DOHH2 (cell line): ENCODE measurements around the gene MYG1.

Source experiments
- H3F3A ChIP-seq: fragments of 200-600 bp; sonication (generic), shearing (Covaris generic); 2 replicates; pipeline ENCODE4 v1.6.0; 2016; ENCODE audit warnings: antibody characterized with exemption, mild to moderate bottlenecking; ENCODE audit not compliant: control insufficient read depth, insufficient read depth
- H3K27ac ChIP-seq: fragments of 200-600 bp; sonication (generic); 2 replicates; pipeline ENCODE4 v1.5.1; 2014; ENCODE audit warnings: low read depth, mild to moderate bottlenecking, low read length, moderate library complexity
- H3K27me3 ChIP-seq: fragments of 200-600 bp; sonication (generic); 2 replicates; pipeline ENCODE4 v1.6.1; 2014; ENCODE audit warnings: mild to moderate bottlenecking, low read length, mixed read lengths; ENCODE audit not compliant: control insufficient read depth
- H3K36me3 ChIP-seq: fragments of 200-600 bp; sonication (generic); 2 replicates; pipeline ENCODE4 v1.6.1; 2014; ENCODE audit warnings: mild to moderate bottlenecking, low read length, moderate library complexity, mixed read lengths; ENCODE audit not compliant: control insufficient read depth
- H3K4me1 ChIP-seq: fragments of 200-600 bp; sonication (generic); 2 replicates; pipeline ENCODE4 v1.6.1; 2014; ENCODE audit warnings: mild to moderate bottlenecking, low read length, mixed read lengths; ENCODE audit not compliant: control insufficient read depth
- H3K4me2 ChIP-seq: fragments of 200-600 bp; sonication (generic); 2 replicates; pipeline ENCODE4 v1.6.0; 2014; ENCODE audit warnings: mild to moderate bottlenecking, low read length, moderate library complexity
- H3K4me3 ChIP-seq: fragments of 200-600 bp; sonication (generic); 2 replicates; pipeline ENCODE4 v1.5.1; 2014; ENCODE audit warnings: mild to moderate bottlenecking, low read length, mixed read lengths
- H3K79me2 ChIP-seq: fragments of 200-600 bp; sonication (generic); 2 replicates; pipeline ENCODE4 v1.6.1; 2014; ENCODE audit warnings: mild to moderate bottlenecking, low read length, mixed read lengths; ENCODE audit not compliant: control insufficient read depth
- H3K9me2 ChIP-seq: fragments of 200-600 bp; sonication (generic); replicated peaks from 2 replicates; pipeline ENCODE4 v1.6.1; 2014; ENCODE audit warnings: mild to moderate bottlenecking, low read length, mixed read lengths; ENCODE audit not compliant: control insufficient read depth
- H3K9me3 ChIP-seq: fragments of 200-600 bp; sonication (generic); 2 replicates; pipeline ENCODE4 v1.6.1; 2014; ENCODE audit warnings: antibody characterized with exemption, low read length, mixed read lengths; ENCODE audit not compliant: control insufficient read depth, insufficient read depth
- H4K20me1 ChIP-seq: fragments of 200-600 bp; sonication (generic); 2 replicates; pipeline ENCODE4 v1.6.0; 2014; ENCODE audit warnings: low read depth, mild to moderate bottlenecking, antibody characterized with exemption, low read length, moderate library complexity; ENCODE audit not compliant: control insufficient read depth, insufficient read depth
- EZH2phosphoT487 ChIP-seq: fragments of 200-600 bp; sonication (generic); IDR thresholded peaks from 2 replicates; pipeline ENCODE4 v1.6.1; 2017; ENCODE audit warnings: borderline replicate concordance, mild to moderate bottlenecking, antibody characterized with exemption, low read length, moderate library complexity, mixed read lengths
- TF ChIP-seq, protein P1 (sequence below): fragments of 200-600 bp; sonication (generic); IDR thresholded peaks from one replicate; pipeline ENCODE4 v1.5.1; 2014; ENCODE audit warnings: antibody characterized with exemption, mild to moderate bottlenecking, low read depth, low read length; ENCODE audit not compliant: poor library complexity, severe bottlenecking

MYG1 gene

DNA sequence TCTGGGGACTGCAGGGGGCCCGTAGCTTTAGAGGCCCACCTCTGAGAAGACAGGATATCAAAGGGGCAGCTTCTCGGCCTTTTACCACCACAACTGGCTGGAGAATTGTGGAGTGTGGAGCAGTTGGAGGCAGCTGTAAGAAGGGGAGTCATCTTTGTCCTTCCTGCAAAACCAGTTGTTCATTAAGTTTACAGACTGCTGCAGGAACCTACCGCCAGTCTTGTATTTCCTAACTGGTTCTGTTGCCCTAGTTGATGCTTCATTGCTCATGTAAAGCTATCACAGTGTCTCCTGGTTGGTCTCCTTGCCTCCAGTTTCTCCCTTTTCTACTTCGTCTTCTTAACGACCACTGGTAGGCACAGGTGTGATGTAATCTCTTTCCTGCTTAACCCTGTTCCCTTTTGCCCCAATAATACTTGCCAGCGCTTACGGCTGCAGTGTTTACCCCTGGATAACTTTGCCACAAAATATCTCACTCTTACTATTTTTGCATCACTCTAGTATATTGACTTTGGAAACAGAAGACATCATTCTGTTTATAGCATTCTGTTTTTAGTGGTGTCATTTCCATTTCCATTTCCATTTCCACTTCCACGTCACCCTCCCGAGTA, 19.5 kb upstream of the MYG1 start:
- no peaks in the 10 kb centered on the region for H3K9me2 ChIP-seq
- H3F3A ChIP-seq = no peaks in the 10 kb centered on the region
- H3K4me1 ChIP-seq = no peaks in the 10 kb centered on the region
- no peak overlapping the region for H3K4me3 ChIP-seq
- H3K27me3 ChIP-seq = no peaks in the 10 kb centered on the region
- H4K20me1 ChIP-seq = no peaks in the 10 kb centered on the region
- no peaks in the 10 kb centered on the region for H3K79me2 ChIP-seq
- no peak overlapping the region for H3K4me2 ChIP-seq
- H3K36me3 ChIP-seq = peaks cover 92% of the 10 kb centered on the region
- TF ChIP-seq EZH2phosphoT487 = no peak
- TF ChIP-seq, protein P1, sequence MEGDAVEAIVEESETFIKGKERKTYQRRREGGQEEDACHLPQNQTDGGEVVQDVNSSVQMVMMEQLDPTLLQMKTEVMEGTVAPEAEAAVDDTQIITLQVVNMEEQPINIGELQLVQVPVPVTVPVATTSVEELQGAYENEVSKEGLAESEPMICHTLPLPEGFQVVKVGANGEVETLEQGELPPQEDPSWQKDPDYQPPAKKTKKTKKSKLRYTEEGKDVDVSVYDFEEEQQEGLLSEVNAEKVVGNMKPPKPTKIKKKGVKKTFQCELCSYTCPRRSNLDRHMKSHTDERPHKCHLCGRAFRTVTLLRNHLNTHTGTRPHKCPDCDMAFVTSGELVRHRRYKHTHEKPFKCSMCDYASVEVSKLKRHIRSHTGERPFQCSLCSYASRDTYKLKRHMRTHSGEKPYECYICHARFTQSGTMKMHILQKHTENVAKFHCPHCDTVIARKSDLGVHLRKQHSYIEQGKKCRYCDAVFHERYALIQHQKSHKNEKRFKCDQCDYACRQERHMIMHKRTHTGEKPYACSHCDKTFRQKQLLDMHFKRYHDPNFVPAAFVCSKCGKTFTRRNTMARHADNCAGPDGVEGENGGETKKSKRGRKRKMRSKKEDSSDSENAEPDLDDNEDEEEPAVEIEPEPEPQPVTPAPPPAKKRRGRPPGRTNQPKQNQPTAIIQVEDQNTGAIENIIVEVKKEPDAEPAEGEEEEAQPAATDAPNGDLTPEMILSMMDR = no peak
- H3K27ac ChIP-seq = no peak overlapping the region
- no peaks in the 10 kb centered on the region for H3K9me3 ChIP-seq

DNA sequence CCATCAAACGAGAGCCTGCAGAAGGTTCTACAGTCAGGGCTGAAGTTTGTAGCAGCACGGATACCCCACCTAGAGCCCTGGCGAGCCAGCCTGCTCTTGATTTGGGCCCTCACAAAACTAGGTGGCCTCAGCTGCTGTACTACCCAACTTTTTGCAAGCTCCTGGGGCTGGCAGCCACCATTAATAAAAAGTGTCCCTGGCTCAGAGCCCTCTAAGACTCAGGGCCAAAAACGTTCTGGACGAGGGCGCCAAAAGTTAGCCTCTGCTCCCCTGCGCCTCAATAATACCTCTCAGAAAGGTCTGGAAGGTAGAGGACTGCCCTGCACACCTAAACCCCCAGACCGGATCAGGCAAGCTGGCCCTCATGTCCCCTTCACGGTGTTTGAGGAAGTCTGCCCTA, 13.0 kb upstream of the MYG1 start:
- no peak for TF ChIP-seq EZH2phosphoT487
- TF ChIP-seq, protein P1 = no peak
- no peaks in the 10 kb centered on the region for H3K4me1 ChIP-seq

DNA sequence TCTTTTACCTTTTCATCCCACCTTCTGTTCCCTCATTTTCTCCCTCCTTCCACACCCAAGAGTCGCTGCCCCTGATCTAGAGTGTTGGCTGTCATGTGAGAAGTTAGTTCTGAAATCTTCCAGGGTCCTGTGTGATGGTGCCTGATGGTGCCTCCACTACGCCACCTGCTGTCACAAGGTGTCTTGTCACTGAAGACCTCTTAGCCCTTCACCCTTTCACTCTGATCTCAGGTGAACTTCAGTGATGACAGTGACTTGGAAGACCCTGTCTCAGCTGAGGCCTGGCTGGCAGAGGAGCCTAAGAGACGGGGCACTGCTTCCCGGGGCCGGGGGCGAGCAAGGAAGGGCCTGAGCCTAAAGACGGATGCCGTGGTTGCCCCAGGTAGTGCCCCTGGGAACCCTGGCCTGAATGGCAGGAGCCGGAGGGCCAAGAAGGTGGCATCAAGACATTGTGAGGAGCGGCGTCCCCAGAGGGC, 11.7 kb upstream of the MYG1 start:
- H3F3A ChIP-seq = no peaks in the 10 kb centered on the region
- TF ChIP-seq, protein P1 = peak; percentile 85
- TF ChIP-seq EZH2phosphoT487 = no peak
- H3K27ac ChIP-seq = no peak overlapping the region
- peaks cover 80% of the 10 kb centered on the region for H3K36me3 ChIP-seq
- no peak overlapping the region for H3K4me2 ChIP-seq
- no peaks in the 10 kb centered on the region for H3K4me1 ChIP-seq
- H3K9me2 ChIP-seq = no peaks in the 10 kb centered on the region
- no peaks in the 10 kb centered on the region for H4K20me1 ChIP-seq
- H3K4me3 ChIP-seq = no peak overlapping the region
- H3K9me3 ChIP-seq = no peaks in the 10 kb centered on the region
- no peaks in the 10 kb centered on the region; the same call in 1 of the 2 replicates for H3K79me2 ChIP-seq
- H3K27me3 ChIP-seq = no peaks in the 10 kb centered on the region

More for the DNA sequence above, 13.0 kb upstream of the MYG1 start:
- no peak overlapping the region for H3K27ac ChIP-seq
- H3K79me2 ChIP-seq = no peaks in the 10 kb centered on the region; the same call in 1 of the 2 replicates
- no peaks in the 10 kb centered on the region for H3K9me3 ChIP-seq
- no peaks in the 10 kb centered on the region for H3K27me3 ChIP-seq
- H3K4me2 ChIP-seq = no peak overlapping the region
- H3K4me3 ChIP-seq = no peak overlapping the region
- no peaks in the 10 kb centered on the region for H4K20me1 ChIP-seq
- H3K9me2 ChIP-seq = no peaks in the 10 kb centered on the region
- no peaks in the 10 kb centered on the region for H3F3A ChIP-seq
- peaks cover 79% of the 10 kb centered on the region for H3K36me3 ChIP-seq
